PC-3 (cell line): Measurements from ENCODE around the gene IL1RAPL1. TPM values are rescaled to one million over a fixed set of nuclear protein-coding genes. Genes with fewer than 3 reads are reported as not detected.
A peak's percentile ranks its signal among the peaks of the same experiment; 100 is the strongest.

Source experiments
- ATAC-seq: fragments of 200-7000 bp; cut with Tn5 transposase; 2 replicates; pipeline ENCODE4 v1.9.1; 2020; ENCODE audit warnings: mild to moderate bottlenecking, moderate library complexity
- BruUV-seq: library from RNA; stranded (reverse); fragments of 400-500 nt; replicated peaks from 2 replicates; lab custom pipeline; 2021; lab: Mats Ljungman, UMichigan
- CTCF ChIA-PET: fragments of 300-600 bp; sonication (Branson Sonifier 250); formaldehyde crosslinking; loops from one replicate; lab custom pipeline; 2022; ENCODE audit warnings: antibody characterized with exemption; lab: Charles Lee
- POLR2A ChIA-PET: fragments of 300-600 bp; sonication (Branson Sonifier 250); formaldehyde crosslinking; loops from one replicate; lab custom pipeline; 2022; ENCODE audit warnings: antibody characterized with exemption; ENCODE audit not compliant: unreplicated experiment; lab: Charles Lee
- DNase-seq: peaks from one replicate; pipeline ENCODE4 v3.0.0-alpha.2; 2015
- H2AFZ ChIP-seq: fragments of 300-600 bp; sonication (generic); 2 replicates; pipeline ENCODE4 v1.6.0; 2016; ENCODE audit warnings: antibody characterized with exemption, low read length
- H3F3A ChIP-seq: fragments of 300-600 bp; sonication (generic); one replicate; pipeline ENCODE4 v1.6.0; 2017; ENCODE audit warnings: antibody characterized with exemption, low read length, control low read depth, mild to moderate bottlenecking; ENCODE audit not compliant: unreplicated experiment
- H3K27ac ChIP-seq: fragments of 300-600 bp; sonication (generic); 2 replicates; pipeline ENCODE4 v1.5.1; 2016; ENCODE audit warnings: mild to moderate bottlenecking, low read length
- H3K27me3 ChIP-seq: fragments of 300-600 bp; sonication (generic); 2 replicates; pipeline ENCODE4 v1.6.1; 2016; ENCODE audit warnings: low read length, mixed read lengths
- H3K36me3 ChIP-seq: fragments of 300-600 bp; sonication (generic); 2 replicates; pipeline ENCODE4 v1.6.1; 2016; ENCODE audit warnings: low read depth, mixed run types, low read length, mixed read lengths
- H3K4me1 ChIP-seq: fragments of 300-600 bp; sonication (generic); 2 replicates; pipeline ENCODE4 v1.5.1; 2016; ENCODE audit warnings: low read length; ENCODE audit not compliant: insufficient read depth
- H3K4me2 ChIP-seq: fragments of 300-600 bp; sonication (generic); 2 replicates; pipeline ENCODE4 v1.6.0; 2016; ENCODE audit warnings: low read length
- H3K4me3 ChIP-seq: fragments of 300-600 bp; sonication (generic); 2 replicates; pipeline ENCODE4 v1.5.1; 2016; ENCODE audit warnings: mild to moderate bottlenecking, low read length, mixed read lengths
- H3K79me2 ChIP-seq: fragments of 300-600 bp; sonication (generic); 2 replicates; pipeline ENCODE4 v1.6.1; 2017; ENCODE audit warnings: low read length, mixed read lengths
- H3K9ac ChIP-seq: fragments of 300-600 bp; sonication (generic); 2 replicates; pipeline ENCODE4 v1.6.0; 2016; ENCODE audit warnings: mild to moderate bottlenecking, low read length
- H3K9me2 ChIP-seq: fragments of 300-600 bp; sonication (generic); replicated peaks from 2 replicates; pipeline ENCODE4 v1.6.1; 2016; ENCODE audit warnings: mixed run types, low read length, mixed read lengths
- H3K9me3 ChIP-seq: fragments of 300-600 bp; sonication (generic); 2 replicates; pipeline ENCODE4 v1.6.1; 2016; ENCODE audit warnings: low read length, mixed read lengths
- H4K20me1 ChIP-seq: fragments of 300-600 bp; sonication (generic); 2 replicates; pipeline ENCODE4 v1.6.1; 2016; ENCODE audit warnings: low read length, mixed read lengths
- EZH2 ChIP-seq: fragments of 300-600 bp; sonication (generic); IDR thresholded peaks from one replicate; pipeline ENCODE4 v1.6.1; 2017; ENCODE audit warnings: antibody characterized with exemption, mild to moderate bottlenecking, low read length; ENCODE audit not compliant: unreplicated experiment
- EZH2phosphoT487 ChIP-seq: fragments of 300-600 bp; sonication (generic); IDR thresholded peaks from 2 replicates; pipeline ENCODE4 v1.6.1; 2018; ENCODE audit warnings: mild to moderate bottlenecking, antibody characterized with exemption, low read length, borderline replicate concordance
- intact Hi-C: fragments of 100-400 bp; cut with micrococcal nuclease; formaldehyde crosslinking; loops from 2 replicates; pipeline ENCODE4 v1.9.0; 2023
- total RNA-seq: library from RNA; depleted of rRNA; stranded (reverse); fragments of >200 nt; gene quantifications from 2 replicates; pipeline ENCODE4 v1.2.3, GENCODE V29; 2014
- TF ChIP-seq, protein P1 (sequence below): fragments of 300-600 bp; sonication (generic); conservative IDR thresholded peaks from 2 replicates; pipeline ENCODE4 v1.5.1; 2017; ENCODE audit warnings: antibody characterized with exemption, low read depth, mild to moderate bottlenecking, low read length

Gene IL1RAPL1
- total RNA-seq, 1 experiment from 2014 or later = 0.44 TPM

DNA sequence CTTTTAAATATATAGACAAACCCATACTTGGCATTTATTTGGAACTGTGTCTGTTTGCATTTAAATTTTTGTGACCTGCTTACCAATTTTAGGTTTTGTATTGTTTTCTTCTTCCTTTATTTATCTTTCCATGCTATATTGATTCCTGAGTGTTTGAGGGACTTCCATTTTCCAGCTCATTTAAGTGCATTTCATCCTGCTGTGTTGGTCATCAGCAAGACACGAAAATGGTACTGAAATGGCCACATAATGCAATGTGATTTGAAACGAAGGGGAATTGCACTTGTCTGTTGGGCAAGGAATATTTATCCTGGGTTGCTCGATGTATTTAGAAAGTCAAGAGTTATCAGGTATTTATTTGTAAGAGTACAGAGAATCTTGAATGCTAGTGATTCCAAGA lies 1103.8 kb downstream of the IL1RAPL1 start:
- H3K9me2 ChIP-seq = no peaks in the 10 kb centered on the region

GRCh38 chrX:29693912-29694311 lies 1106.7 kb downstream of the IL1RAPL1 start:
- Histone ChIP-seq H3F3A (no peaks in the 10 kb centered on the region), H3K4me3 (no peak overlapping the region), H4K20me1 (no peaks in the 10 kb centered on the region), H3K27ac (no peak overlapping the region), H3K27me3 (no peaks in the 10 kb centered on the region), H3K4me2 (no peak overlapping the region), H3K4me1 (no peaks in the 10 kb centered on the region; the same call in 1 of the 2 replicates), H2AFZ (no peak overlapping the region), H3K9ac (no peak overlapping the region), H3K9me2 (no peaks in the 10 kb centered on the region), H3K9me3 (no peaks in the 10 kb centered on the region), H3K79me2 (no peaks in the 10 kb centered on the region), H3K36me3 (no peaks in the 10 kb centered on the region)
- BruUV-seq = no TSS peak
- POLR2A ChIA-PET = no interaction called here
- no peak for TF ChIP-seq EZH2phosphoT487
- TF ChIP-seq, protein P1, sequence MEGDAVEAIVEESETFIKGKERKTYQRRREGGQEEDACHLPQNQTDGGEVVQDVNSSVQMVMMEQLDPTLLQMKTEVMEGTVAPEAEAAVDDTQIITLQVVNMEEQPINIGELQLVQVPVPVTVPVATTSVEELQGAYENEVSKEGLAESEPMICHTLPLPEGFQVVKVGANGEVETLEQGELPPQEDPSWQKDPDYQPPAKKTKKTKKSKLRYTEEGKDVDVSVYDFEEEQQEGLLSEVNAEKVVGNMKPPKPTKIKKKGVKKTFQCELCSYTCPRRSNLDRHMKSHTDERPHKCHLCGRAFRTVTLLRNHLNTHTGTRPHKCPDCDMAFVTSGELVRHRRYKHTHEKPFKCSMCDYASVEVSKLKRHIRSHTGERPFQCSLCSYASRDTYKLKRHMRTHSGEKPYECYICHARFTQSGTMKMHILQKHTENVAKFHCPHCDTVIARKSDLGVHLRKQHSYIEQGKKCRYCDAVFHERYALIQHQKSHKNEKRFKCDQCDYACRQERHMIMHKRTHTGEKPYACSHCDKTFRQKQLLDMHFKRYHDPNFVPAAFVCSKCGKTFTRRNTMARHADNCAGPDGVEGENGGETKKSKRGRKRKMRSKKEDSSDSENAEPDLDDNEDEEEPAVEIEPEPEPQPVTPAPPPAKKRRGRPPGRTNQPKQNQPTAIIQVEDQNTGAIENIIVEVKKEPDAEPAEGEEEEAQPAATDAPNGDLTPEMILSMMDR = no peak
- intact Hi-C loops = no loop called here
- DNase-seq (no peak), ATAC-seq (no peak)
- CTCF ChIA-PET = no interaction called here

More for the DNA sequence above, 1103.8 kb downstream of the IL1RAPL1 start:
- H3K27me3 ChIP-seq = no peaks in the 10 kb centered on the region
- intact Hi-C loops = no loop called here
- no peak overlapping the region for H3K4me2 ChIP-seq
- DNase-seq = no peak
- no peak for ATAC-seq
- no peaks in the 10 kb centered on the region for H3K9me3 ChIP-seq
- H3K4me3 ChIP-seq = no peak overlapping the region
- H3K27ac ChIP-seq = no peak overlapping the region
- BruUV-seq = no TSS peak
- no peaks in the 10 kb centered on the region; the same call in 1 of the 2 replicates for H3K4me1 ChIP-seq
- H3K36me3 ChIP-seq = no peaks in the 10 kb centered on the region
- no peak for TF ChIP-seq EZH2phosphoT487
- TF ChIP-seq, protein P1 = no peak
- TF ChIP-seq EZH2 = no peak
- ChIA-PET CTCF (no interaction called here), POLR2A (no interaction called here)
- H2AFZ ChIP-seq = no peak overlapping the region
- no peaks in the 10 kb centered on the region for H3F3A ChIP-seq
- no peaks in the 10 kb centered on the region for H3K79me2 ChIP-seq
- H4K20me1 ChIP-seq = no peaks in the 10 kb centered on the region
- H3K9ac ChIP-seq = no peak overlapping the region

- Histone ChIP-seq H3K9ac (no peak overlapping the region), H3K79me2 (no peaks in the 10 kb centered on the region), H3K4me2 (no peak overlapping the region), H3F3A (no peaks in the 10 kb centered on the region), H3K4me1 (no peaks in the 10 kb centered on the region), H3K36me3 (no peaks in the 10 kb centered on the region), H3K27me3 (no peaks in the 10 kb centered on the region), H2AFZ (no peak overlapping the region), H3K4me3 (no peak overlapping the region), H4K20me1 (no peaks in the 10 kb centered on the region), H3K9me3 (no peaks in the 10 kb centered on the region), H3K9me2 (no peaks in the 10 kb centered on the region), H3K27ac (no peak overlapping the region)
- ChIA-PET CTCF (no interaction called here), POLR2A (no interaction called here)
- intact Hi-C loops = no loop called here
- BruUV-seq = no TSS peak
- TF ChIP-seq, protein P1 = no peak
- TF ChIP-seq EZH2phosphoT487 (no peak), EZH2 (no peak)
- DNase-seq (peak; percentile 17), ATAC-seq (peak; percentile 53)
Observed at GRCh38 chrX:29699239-29699638, 1112.0 kb downstream of the IL1RAPL1 start.
